H1 (cell line): ENCODE results near the gene PRRX1.

Experiments
- ASH2L ChIP-seq: fragments of 200-600, 300-600 bp; sonication (generic); IDR thresholded peaks from one replicate; pipeline ENCODE4 v1.7.1; 2017; ENCODE audit warnings: low read length
- CEBPB ChIP-seq: IDR thresholded peaks from 2 replicates; pipeline ENCODE4 v1.6.1; 2012; ENCODE audit warnings: low read depth, low read length
- CTCF ChIP-seq, 3 experiments: IDR thresholded peaks; 1 replicate in 2 of 3; 2 replicates in 1 of 3; pipeline versions ENCODE4 v1.5.1 to v1.6.1; 2011; ENCODE audit warnings: low read length in 3 of 3, mild to moderate bottlenecking in 3 of 3, inconsistent platforms in 2 of 3, low read depth in 1 of 3, moderate library complexity in 1 of 3; ENCODE audit not compliant: insufficient read depth in 1 of 3; ENCODE audit errors: control extremely low read depth in 1 of 3
- EZH2 ChIP-seq: fragments of 200-600 bp; sonication (generic); IDR thresholded peaks from 2 replicates; pipeline ENCODE4 v1.7.1; 2012; ENCODE audit warnings: low read depth, mild to moderate bottlenecking, moderate library complexity, low read length, inconsistent platforms; ENCODE audit not compliant: severe bottlenecking
- GABPA ChIP-seq: IDR thresholded peaks from 2 replicates; pipeline ENCODE4 v1.6.1; 2011; ENCODE audit warnings: mild to moderate bottlenecking, low read length, moderate library complexity, borderline replicate concordance; ENCODE audit not compliant: insufficient read depth
- GTF2F1 ChIP-seq: IDR thresholded peaks from 2 replicates; pipeline ENCODE4 v1.6.1; 2012; ENCODE audit warnings: low read depth, low read length, improper control_type of control experiment, borderline replicate concordance
- HDAC6 ChIP-seq: IDR thresholded peaks from one replicate; pipeline ENCODE4 v1.7.1; 2012; ENCODE audit warnings: low read depth, mild to moderate bottlenecking, inconsistent platforms, low read length, moderate library complexity
- KDM4A ChIP-seq: IDR thresholded peaks from one replicate; pipeline ENCODE4 v1.7.1; 2012; ENCODE audit warnings: low read depth, mild to moderate bottlenecking, moderate library complexity, low read length, inconsistent platforms; ENCODE audit not compliant: severe bottlenecking
- MAX ChIP-seq: IDR thresholded peaks from 2 replicates; pipeline ENCODE4 v1.6.1; 2012; ENCODE audit warnings: inconsistent platforms
- POLR2A ChIP-seq, 2 experiments: IDR thresholded peaks; 1 replicate in 1 of 2; 2 replicates in 1 of 2; pipeline ENCODE4 v1.6.1; 2011; ENCODE audit warnings: low read depth in 2 of 2, low read length in 2 of 2, mild to moderate bottlenecking in 2 of 2; ENCODE audit errors: control extremely low read depth in 1 of 2
- POLR2AphosphoS5 ChIP-seq: IDR thresholded peaks from 2 replicates; pipeline ENCODE4 v1.6.1; 2011; ENCODE audit warnings: low read depth, low read length
- SIRT6 ChIP-seq: IDR thresholded peaks from one replicate; pipeline ENCODE4 v1.7.1; 2012; ENCODE audit warnings: low read length, inconsistent platforms
- USF2 ChIP-seq: IDR thresholded peaks from 2 replicates; pipeline ENCODE4 v1.6.1; 2011; ENCODE audit warnings: low read length, improper control_type of control experiment

- TF ChIP-seq CTCF (IDR thresholded peaks at IDR 0.05; ENCODE audit: control extremely low read depth in 1 of 3, insufficient read depth in 1 of 3, low read depth in 1 of 3, low read length in 3 of 3) = no peak
- TF ChIP-seq MAX = no peak
- TF ChIP-seq POLR2A (IDR thresholded peaks at IDR 0.05; ENCODE audit: control extremely low read depth in 1 of 2, low read depth in 2 of 2, low read length in 2 of 2) = no peak
- TF ChIP-seq GABPA = no peak
- no peak for TF ChIP-seq KDM4A
- TF ChIP-seq EZH2 = no peak
- no peak for TF ChIP-seq GTF2F1
- no peak for TF ChIP-seq HDAC6
- TF ChIP-seq POLR2AphosphoS5 = no peak
- TF ChIP-seq CEBPB = no peak
- TF ChIP-seq SIRT6 = no peak
- no peak for TF ChIP-seq USF2
- TF ChIP-seq ASH2L = no peak
Measured at GRCh38 chr1:170704256-170704655, 40.3 kb downstream of the PRRX1 start.
